ENCODE results near the gene SSBP3.
"Not testable (repeated sequence)": the region's sequence is repeated elsewhere in the genome, so short reads cannot be mapped to it uniquely, and the experiment has no call there.

The SSBP3 gene

GRCh38 chr1:54397090-54397591 lies 9.1 kb downstream of the SSBP3 start:
- no peak overlapping the region for H3K4me3 ChIP-seq (ENCODE audit: low read length)
- no peak for DNase-seq (ENCODE audit: low read depth, low spot score)

GRCh38 chr1:54396261-54396933 lies 9.8 kb downstream of the SSBP3 start:
- DNase-seq (ENCODE audit: low read depth, low spot score) = no peak
- no peak overlapping the region for H3K4me3 ChIP-seq (ENCODE audit: low read length)

DNA sequence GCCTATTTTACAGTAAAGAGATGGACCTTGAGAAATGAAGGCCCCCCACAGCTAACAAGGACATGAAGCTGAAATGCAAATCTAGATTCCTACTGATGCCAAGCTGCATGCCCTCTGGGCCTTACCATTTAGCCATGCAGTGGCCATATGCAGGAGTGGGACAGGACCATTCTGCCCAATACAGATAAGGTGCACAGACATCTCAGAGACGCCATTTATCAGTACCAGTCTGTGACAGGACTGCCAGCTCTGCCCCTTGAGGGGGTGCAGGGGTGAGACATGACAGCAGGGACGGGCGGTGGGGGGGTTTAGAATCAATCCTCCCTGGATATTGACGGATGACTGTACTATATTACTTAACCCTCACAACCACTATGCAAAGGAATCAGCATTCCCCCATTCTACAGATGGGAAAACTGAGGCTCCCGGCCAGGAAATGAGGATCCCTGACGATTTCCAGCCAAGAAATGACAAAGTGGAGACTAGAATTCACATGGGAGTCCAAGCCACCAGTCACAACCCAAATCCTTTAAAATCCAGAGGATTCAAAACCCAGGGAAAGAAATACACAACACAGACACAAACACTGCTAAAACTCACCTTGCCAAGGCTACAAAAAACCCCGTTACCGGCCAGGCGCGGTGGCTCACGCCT lies 10.8 kb downstream of the SSBP3 start:
- H3K4me3 ChIP-seq (ENCODE audit: low read length) = no peak overlapping the region
- DNase-seq (ENCODE audit: low read depth, low spot score) = no peak

DNA sequence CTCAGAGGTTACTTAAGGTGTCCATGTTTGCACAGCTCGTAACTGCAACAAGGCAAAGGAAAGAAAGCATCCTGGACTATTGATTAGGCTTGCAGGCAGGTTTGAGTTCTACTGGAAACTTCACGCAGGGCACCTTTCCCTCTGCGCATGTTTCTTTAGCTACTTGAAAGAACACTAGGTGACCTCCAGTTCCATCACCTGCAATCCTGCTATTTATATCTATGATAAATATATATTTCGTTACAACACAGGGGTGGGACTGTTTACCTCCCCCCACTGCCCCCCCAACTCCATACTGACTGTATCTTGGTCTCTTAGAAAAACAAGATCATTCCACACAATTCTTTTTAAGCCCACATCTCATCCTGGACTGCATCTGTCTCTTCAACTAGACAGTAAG lies 12.1 kb downstream of the SSBP3 start:
- DNase-seq (ENCODE audit: low read depth, low spot score) = no peak
- no peak overlapping the region for H3K4me3 ChIP-seq (ENCODE audit: low read length)

DNA sequence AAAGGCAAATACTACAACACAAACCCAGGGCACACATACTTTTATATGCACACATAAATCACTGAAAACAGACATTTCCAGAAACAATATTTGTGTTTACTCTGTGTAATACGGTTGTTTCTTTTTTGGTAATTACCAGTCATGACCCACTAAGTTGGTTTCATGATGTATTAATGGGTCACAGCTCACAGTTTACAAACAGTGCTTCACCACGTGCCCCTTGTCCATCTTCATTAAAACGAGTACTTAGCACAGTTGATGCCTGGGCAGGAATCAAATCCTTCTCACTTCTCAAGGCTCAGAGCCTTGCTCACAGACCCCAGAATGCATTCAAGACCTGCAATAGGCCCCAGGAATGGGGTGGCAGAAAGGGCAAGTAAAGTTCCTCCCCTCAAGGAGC lies 13.8 kb downstream of the SSBP3 start:
- DNase-seq (ENCODE audit: low read depth, low spot score) = no peak
- H3K4me3 ChIP-seq (ENCODE audit: low read length) = no peak overlapping the region

DNA sequence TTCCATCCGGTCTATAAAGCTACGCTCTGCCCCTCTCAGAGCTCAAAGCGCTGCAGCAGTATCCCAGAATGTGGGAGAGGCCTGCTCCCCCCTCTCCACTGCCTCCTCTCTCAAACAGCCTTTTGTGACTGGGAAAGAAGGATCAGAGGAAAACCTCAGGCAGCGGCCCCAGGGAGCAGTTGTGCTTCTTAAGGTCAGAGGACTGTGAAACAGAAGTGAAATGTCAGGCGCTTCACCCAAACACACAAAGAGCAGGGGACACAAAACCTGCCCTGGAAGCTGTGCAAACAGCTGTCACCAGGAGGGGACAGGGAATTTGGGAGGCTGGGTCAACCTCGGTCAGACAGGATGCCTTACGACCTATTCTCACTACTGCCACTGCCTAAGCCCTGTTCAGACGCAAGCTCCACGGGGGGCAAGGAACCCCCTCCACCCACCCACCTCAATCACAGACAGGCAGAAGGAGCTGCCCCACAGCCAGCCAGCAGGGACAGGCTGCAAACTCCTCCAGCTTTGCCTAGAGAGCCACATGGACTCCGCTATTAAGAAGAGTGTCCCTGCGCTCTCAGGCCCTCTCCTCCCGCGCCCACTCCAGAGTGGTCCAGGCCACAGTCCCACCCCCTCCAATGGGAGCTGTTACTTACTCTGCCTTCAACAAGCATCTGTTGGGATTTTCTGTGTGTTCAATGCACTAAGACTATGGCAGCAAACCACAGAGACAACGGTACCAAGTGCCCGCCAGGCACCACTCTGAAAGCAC lies 14.6 kb downstream of the SSBP3 start:
- H3K4me3 ChIP-seq (ENCODE audit: low read length) = no peak overlapping the region
- no peak for DNase-seq (ENCODE audit: low read depth, low spot score)

GRCh38 chr1:54390655-54391054 lies 15.5 kb downstream of the SSBP3 start:
- no peak overlapping the region for H3K4me3 ChIP-seq (ENCODE audit: low read length)
- DNase-seq (ENCODE audit: low read depth, low spot score) = no peak

- not testable (repeated sequence) for DNase-seq (ENCODE audit: low read depth, low spot score)
Observed at GRCh38 chr1:54389608-54390007, 16.6 kb downstream of the SSBP3 start.

DNA sequence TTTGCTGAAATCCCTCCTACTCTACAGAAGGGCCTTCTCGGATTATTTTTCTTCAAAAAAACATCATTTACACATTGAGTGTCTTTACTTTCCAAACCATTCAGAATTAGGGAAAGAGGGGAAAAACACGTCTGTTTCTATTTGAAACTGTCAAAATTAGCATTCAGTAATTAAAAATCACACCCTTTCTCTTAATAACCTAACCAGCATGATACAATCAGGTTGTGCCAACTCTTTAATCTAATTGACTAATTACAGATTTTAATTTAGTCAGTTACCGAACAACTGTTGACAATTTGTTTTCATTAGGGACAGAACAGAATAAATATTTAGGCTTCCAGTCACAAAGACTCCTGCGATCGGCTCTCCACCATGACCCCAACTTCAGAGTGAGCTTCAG lies 18.8 kb downstream of the SSBP3 start:
- H3K4me3 ChIP-seq (ENCODE audit: low read length) = no peak overlapping the region
- no peak for DNase-seq (ENCODE audit: low read depth, low spot score)

More at GRCh38 chr1:54389608-54390007, 16.6 kb downstream of the SSBP3 start:
- not testable (repeated sequence) for H3K4me3 ChIP-seq (ENCODE audit: low read length)

DNA sequence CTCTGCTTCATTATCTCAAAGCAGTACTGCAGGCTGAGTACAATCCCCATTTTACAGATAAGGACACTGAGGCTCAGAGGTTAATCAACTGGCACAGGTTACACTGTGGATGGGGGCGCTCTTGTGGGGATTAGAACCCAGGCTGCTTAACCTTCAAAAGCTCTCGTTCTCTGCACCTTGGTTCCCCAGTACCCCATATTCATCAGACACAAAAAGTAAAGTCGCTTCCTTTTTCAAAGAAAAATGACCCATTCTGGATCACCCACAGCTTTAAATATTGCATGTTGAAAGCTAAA lies 20.5 kb downstream of the SSBP3 start:
- no peak for DNase-seq (ENCODE audit: low read depth, low spot score)
- no peak overlapping the region for H3K4me3 ChIP-seq (ENCODE audit: low read length)

DNA sequence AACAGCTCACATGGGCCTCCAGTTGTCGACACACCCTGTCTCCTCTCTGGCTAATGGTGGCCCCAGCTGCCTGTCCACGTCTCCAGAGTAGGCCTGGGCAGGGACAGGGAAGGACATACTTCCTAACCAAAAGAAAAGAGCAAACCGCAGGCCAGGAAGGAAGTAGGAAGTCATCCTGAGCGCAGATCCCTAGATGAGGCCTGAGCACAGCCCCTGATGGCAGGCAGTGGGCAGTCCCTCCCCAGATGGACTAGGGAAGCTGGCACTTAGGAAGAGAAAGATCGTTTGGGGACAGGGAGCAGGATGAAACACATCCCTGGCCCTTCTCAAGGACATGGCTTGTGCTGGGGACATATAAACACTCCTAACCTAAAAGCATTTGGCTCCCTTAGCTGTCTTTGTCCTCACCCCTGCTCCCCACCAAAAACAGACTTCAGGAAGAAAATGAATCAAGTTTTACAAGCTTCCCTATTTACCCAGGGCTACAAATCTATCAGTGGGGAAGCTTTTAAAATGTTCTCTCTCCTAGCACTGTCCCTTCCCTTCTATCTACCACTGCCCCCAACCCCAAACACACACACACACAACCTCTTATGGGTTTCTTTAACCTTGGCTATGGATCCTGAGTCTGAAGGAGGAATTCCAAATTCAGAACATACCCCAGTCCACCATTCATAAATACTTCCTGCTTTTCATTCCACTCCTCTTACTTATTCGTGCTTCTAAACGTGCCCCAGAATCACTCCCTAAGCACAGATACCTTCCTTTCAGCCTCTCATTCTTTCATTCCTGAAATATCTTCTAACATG lies 21.1 kb downstream of the SSBP3 start:
- H3K4me3 ChIP-seq (ENCODE audit: low read length) = no peak overlapping the region
- no peak for DNase-seq (ENCODE audit: low read depth, low spot score)

- no peak for DNase-seq (ENCODE audit: low read depth, low spot score)
- no peak overlapping the region for H3K4me3 ChIP-seq (ENCODE audit: low read length)
Observed at GRCh38 chr1:54384471-54384870, 21.7 kb downstream of the SSBP3 start.

GRCh38 chr1:54381524-54381923 lies 24.7 kb downstream of the SSBP3 start:
- H3K4me3 ChIP-seq (ENCODE audit: low read length) = no peak overlapping the region
- no peak for DNase-seq (ENCODE audit: low read depth, low spot score)

DNA sequence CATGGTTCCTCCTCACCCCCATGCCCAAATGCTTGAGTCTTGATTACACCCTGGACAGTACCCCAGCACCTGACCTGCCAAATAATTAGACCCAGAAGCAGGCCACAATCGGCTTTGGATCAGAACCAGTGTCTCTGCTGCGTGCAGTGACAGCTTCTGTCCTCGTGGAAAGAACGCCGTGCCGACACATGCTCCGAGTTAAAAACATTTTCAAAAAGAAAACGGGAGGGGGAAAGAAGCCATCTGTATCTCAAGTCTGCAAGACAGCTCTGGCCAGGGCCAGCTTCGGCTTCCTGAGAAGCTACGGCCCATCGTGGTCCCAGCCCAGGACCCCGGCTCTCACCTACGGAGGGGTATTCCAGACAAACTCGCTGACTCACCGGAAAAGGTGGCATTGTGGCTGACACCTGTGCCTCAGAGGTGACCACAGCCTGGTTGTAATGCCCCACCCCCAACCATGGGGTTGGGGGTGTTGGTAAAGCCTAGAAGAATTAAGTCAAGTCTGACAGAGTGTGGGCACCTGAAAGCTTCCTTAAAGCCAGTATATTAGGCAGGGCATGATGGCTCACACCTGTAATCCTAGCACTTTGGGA lies 25.8 kb downstream of the SSBP3 start:
- no peak overlapping the region for H3K4me3 ChIP-seq (ENCODE audit: low read length)
- DNase-seq (ENCODE audit: low read depth, low spot score) = no peak

DNA sequence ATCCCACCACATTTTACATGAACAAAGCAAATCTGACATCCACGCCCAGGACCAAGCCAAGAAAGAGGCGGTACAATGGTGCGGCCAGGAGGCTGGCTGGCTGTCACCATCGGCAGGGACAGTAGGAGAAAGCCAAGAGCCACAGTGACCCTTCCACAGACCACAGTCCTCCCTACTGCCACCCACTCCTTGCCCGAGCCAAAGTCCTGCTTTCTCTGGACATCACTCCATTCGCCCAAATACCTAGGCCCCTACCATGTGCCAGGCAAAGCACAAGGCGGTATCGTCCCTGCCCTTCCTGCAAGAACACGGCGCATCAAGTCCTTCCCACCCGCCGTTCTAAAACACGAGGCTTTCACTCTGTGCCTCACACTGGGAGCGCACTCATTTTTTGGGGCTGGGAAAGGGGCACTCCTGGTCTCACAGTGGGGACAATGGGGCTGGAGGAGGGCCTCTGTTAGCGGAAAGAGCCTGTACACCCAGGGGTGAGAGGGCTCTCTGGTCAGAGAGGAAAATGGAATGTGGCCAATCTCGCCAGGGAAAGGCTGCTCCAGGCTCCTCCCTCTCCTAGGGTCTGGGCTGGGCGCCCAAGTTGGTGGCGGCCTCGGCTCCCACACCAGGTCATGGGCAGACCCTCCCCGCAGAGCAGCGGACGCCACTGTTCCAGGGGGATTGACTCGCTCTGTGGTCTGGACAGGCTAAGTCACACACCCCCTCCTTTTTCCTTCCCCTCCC lies 26.5 kb downstream of the SSBP3 start:
- DNase-seq (ENCODE audit: low read depth, low spot score) = no peak
- H3K4me3 ChIP-seq (ENCODE audit: low read length) = no peak overlapping the region

- H3K4me3 ChIP-seq (ENCODE audit: low read length) = no peak overlapping the region
- DNase-seq (ENCODE audit: low read depth, low spot score) = no peak
Observed at GRCh38 chr1:54378874-54379554, 27.2 kb downstream of the SSBP3 start.

- no peak overlapping the region for H3K4me3 ChIP-seq (ENCODE audit: low read length)
- no peak for DNase-seq (ENCODE audit: low read depth, low spot score)
Observed at GRCh38 chr1:54378157-54378873, 27.9 kb downstream of the SSBP3 start.

Measured in Jurkat, Clone E6-1 (cell line).